Lung (tissue), 12 donors: ENCODE data around the gene CD164L2. TPM values are rescaled to one million over a fixed set of nuclear protein-coding genes. Genes with fewer than 3 reads are reported as not detected.
A peak's percentile ranks its signal among the peaks of the same experiment; 100 is the strongest.

Source experiments
- ATAC-seq: fragments of 200-7000 bp; cut with Tn5 transposase; one replicate; pipeline ENCODE4 v1.9.1; 2020; ENCODE audit warnings: moderate number of reproducible peaks; ENCODE audit not compliant: insufficient read depth, low FRiP score
- DNase-seq, 3 donors: peaks; one replicate each; pipeline ENCODE4 v3.0.0-alpha.2; 2013 to 2017
- H3K27ac ChIP-seq, 2 donors: one replicate each; pipeline ENCODE4 v1.5.1; 2013; ENCODE audit warnings: mild to moderate bottlenecking in 2 of 2, moderate library complexity in 2 of 2, control low read depth in 1 of 2, inconsistent platforms in 1 of 2, low read depth in 1 of 2, low read length in 1 of 2
- H3K27me3 ChIP-seq, 3 donors: one replicate each; pipeline ENCODE4 v1.5.1; 2013; ENCODE audit warnings: low read length in 2 of 3; ENCODE audit not compliant: control insufficient read depth in 3 of 3, insufficient read depth in 3 of 3
- H3K36me3 ChIP-seq, 4 donors: one replicate each; pipeline ENCODE4 v1.5.1; 2013; ENCODE audit warnings: low read length in 4 of 4, mild to moderate bottlenecking in 1 of 4, moderate library complexity in 1 of 4; ENCODE audit not compliant: control insufficient read depth in 4 of 4, insufficient read depth in 4 of 4
- H3K4me1 ChIP-seq, 5 donors: one replicate each; pipeline ENCODE4 v1.5.1; 2013; ENCODE audit warnings: low read length in 5 of 5, mild to moderate bottlenecking in 2 of 5, moderate library complexity in 1 of 5; ENCODE audit not compliant: control insufficient read depth in 5 of 5, insufficient read depth in 5 of 5
- H3K4me3 ChIP-seq: one replicate; pipeline ENCODE4 v1.5.1; 2013; ENCODE audit warnings: mild to moderate bottlenecking, control low read depth, moderate library complexity
- H3K9ac ChIP-seq, 2 donors: one replicate each; pipeline ENCODE4 v1.5.1; 2013; ENCODE audit warnings: low read length in 2 of 2, control low read depth in 1 of 2; ENCODE audit not compliant: insufficient read depth in 1 of 2
- H3K9me3 ChIP-seq, 4 donors: one replicate each; pipeline ENCODE4 v1.5.1; 2013; ENCODE audit warnings: low read length in 3 of 4, mild to moderate bottlenecking in 1 of 4, moderate library complexity in 1 of 4; ENCODE audit not compliant: control insufficient read depth in 4 of 4, insufficient read depth in 3 of 4
- CTCF ChIP-seq: IDR thresholded peaks from 2 replicates; pipeline ENCODE4 v1.5.1; 2012; ENCODE audit warnings: mild to moderate bottlenecking; ENCODE audit errors: control extremely low read depth, extremely low read depth
- WGBS, 2 donors: extraction: QIAGEN DNeasy Blood & Tissue Kit; methylation state at CpG; one replicate each; pipeline ENCODE4 v1.1.7; 2013; 5-methylcytosine and 5-hydroxymethylcytosine counted together
- polyA plus RNA-seq, 2 donors: library from polyadenylated mRNA; stranded (reverse); fragments of 200-250 nt; gene quantifications; one replicate each; pipeline ENCODE4 v1.2.1, GENCODE V29; 2013
- total RNA-seq, 2 donors: library from RNA; depleted of rRNA in 1 of 2; stranded (reverse); fragments of >200 nt in 1 of 2; gene quantifications; one replicate each; pipeline ENCODE4 v1.2.1, GENCODE V29; 2014 to 2021
- donor health status: control.
- donor health status: control.
- donor health status: Bipolar disorder and iron deficiency.
- donor health status: healthy.
- donor health status: DM: yes; HTN: yes; CAD: no.

Gene CD164L2
- total and polyA plus RNA-seq, 4 donors = 6.3 to 19.8 (median 8.9) TPM

DNA sequence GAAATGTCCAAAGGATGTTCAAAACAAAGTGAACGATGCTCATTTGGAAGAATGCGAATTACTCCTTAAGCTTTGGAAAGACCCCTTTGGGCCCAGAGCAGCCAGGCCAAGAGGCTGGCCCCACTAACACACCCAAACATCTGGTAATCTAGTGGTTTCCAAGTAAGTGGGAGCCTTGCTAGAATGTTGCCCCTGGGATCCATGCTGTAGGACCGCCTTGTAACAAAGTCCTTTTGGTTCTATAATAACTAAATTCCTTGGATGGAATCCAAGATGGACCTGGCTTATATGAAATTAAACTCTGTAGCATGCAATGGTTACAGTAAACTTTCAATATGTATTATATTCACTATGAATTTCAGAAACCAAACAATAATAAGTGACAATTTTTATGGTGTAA lies 34.6 kb upstream of the CD164L2 start:
- H3K4me3 ChIP-seq = no peak overlapping the region
- DNase-seq (no peak), ATAC-seq (no peak)
- peaks cover 5 to 27% (median 18%) of the 10 kb centered on the region in 5 donors for H3K4me1 ChIP-seq
- H3K9me3 ChIP-seq = no peaks in the 10 kb centered on the region
- H3K27me3 ChIP-seq = no peaks in the 10 kb centered on the region
- no peak for TF ChIP-seq CTCF
- H3K9ac ChIP-seq = no peak overlapping the region
- H3K27ac ChIP-seq = peak overlapping the region; percentile 47 to 77
- WGBS, 2 donors = 89% methylated on average over 3 of the region's 3 CpGs
- H3K36me3 ChIP-seq = peaks cover 34 to 49% (median 38%) of the 10 kb centered on the region in 4 donors

GRCh38 chr1:27416387-27417111 lies 33.4 kb upstream of the CD164L2 start:
- Histone ChIP-seq H3K4me3 (no peak overlapping the region), H3K27me3 (no peaks in the 10 kb centered on the region), H3K4me1 (peaks cover 4 to 27% (median 18%) of the 10 kb centered on the region in 5 donors), H3K27ac (peak overlapping the region in 1 of 2 donors; percentile 37), H3K9me3 (no peaks in the 10 kb centered on the region), H3K9ac (no peak overlapping the region), H3K36me3 (peaks cover 44 to 56% (median 46%) of the 10 kb centered on the region in 4 donors)
- WGBS, 2 donors = 67 to 70% methylated on average over 3 of the region's 3 CpGs
- no peak for DNase-seq
- ATAC-seq = no peak
- peak; percentile 35 for TF ChIP-seq CTCF

GRCh38 chr1:27414091-27414490 lies 31.0 kb upstream of the CD164L2 start:
- no peaks in the 10 kb centered on the region for H3K27me3 ChIP-seq
- WGBS, 2 donors = 95 to 100% methylated on average over 1 of the region's 1 CpG
- H3K4me3 ChIP-seq = no peak overlapping the region
- DNase-seq (no peak), ATAC-seq (no peak)
- no peaks in the 10 kb centered on the region for H3K9me3 ChIP-seq
- TF ChIP-seq CTCF = no peak
- no peak overlapping the region for H3K9ac ChIP-seq
- H3K27ac ChIP-seq = peak overlapping the region in 1 of 2 donors; percentile 59
- H3K36me3 ChIP-seq = peaks cover 51 to 70% (median 60%) of the 10 kb centered on the region in 4 donors
- peaks cover 3 to 25% (median 13%) of the 10 kb centered on the region in 5 donors for H3K4me1 ChIP-seq
